GM21515 (cell line): ENCODE results near the gene MEI1.
A peak's percentile ranks its signal among the peaks of the same experiment; 100 is the strongest.

Experiments used
- ATAC-seq: cut with Tn5 transposase; IDR thresholded peaks from one replicate; pipeline ENCODE4 v1.9.1; 2021; ENCODE audit not compliant: unreplicated experiment

MEI1 gene

DNA sequence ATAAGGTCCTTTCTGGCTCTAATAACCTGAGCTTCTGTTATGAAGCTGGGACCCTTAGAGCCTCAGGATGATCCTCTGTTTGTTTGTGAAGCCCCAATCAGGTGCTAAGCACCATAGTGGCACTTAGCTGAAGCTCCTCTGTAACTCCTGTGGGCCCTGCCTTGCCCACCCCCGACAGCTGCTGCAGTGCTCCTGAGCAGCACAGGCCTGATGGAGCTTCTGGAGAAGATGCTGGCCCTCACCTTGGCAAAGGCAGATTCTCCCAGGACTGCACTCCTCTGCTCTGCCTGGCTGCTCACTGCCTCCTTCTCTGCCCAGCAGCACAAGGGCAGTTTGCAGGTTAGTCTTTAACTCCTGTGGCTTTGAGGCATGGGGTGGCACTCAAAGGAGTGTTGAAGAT, 82.2 kb downstream of the MEI1 start:
- peak; percentile 21 for ATAC-seq

DNA sequence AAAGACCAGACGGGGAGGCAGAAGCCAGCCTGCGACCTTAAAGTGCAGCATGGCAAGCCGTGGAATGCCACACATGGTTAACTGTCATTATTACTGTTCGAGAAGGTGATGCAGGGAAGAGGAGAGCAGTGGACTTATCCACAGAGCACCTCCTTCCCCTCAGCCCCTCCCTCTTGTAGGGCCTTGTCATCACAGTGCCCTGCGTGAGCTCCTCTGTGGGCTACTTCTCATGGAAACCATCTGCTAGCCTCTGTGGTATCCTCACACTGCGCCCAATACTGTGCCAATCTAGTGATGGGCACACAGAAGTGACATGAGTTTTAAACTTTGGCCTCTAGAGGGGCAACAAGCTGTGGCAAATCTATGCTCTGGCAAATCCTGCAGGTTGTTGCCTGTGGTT, 83.0 kb downstream of the MEI1 start:
- ATAC-seq: no peak

DNA sequence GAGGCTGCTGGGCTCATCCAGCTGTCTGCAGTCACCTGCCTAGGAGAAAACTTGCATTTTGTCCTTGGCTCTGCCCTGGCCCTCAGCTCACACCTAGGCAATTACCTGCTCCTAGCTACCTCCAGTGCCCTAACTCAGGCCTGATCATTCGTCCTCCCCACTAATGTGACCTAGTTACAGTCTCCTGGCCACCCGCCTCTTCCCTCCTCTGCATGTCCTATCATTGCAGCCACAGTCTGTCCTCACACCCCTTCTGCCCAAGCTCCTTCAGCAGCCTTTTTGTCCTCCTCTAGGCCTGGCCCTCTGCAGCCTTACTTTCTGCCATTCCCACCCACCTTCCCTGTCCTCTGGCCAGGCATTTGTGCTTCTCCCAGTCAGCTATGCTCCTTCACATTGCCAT, 83.4 kb downstream of the MEI1 start:
- ATAC-seq: no peak

DNA sequence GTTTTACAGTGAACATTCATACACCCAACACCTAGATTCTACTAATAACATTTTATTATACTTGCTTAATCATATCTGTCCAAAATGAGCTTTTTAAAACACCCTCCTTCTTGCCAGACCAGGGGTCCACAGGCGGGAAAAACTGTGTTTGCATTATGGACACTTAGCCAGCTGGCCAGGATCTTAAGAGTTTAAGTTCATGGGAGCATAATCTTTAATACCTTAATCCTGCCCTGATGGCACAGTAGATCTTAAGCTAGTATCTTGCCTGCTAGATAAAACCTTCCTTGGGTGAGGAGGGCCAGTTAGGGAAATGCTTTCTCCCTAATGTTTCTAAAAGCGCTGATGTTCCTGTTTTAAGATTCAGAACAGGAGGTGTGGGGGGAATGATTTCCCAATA, 88.0 kb downstream of the MEI1 start:
- no peak for ATAC-seq

DNA sequence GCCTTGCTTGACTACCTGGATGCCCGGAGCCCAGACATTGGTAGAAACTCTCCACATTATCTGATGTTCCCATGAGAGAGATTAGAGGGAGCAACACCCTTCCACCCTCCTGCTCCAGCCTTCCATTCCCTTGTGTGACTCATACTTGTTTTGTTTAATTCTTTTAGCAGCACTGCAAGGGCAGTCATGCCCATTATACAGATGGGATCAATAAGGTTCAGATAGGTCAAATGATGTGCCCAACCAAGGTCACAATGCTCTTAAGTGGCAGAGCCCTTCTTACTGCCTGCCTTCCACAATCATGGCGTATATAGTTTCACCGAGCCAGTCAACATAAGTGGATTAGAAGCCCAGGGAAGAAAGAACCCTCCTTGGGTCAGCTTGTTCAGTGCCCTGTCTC, 94.6 kb downstream of the MEI1 start:
- no peak for ATAC-seq

DNA sequence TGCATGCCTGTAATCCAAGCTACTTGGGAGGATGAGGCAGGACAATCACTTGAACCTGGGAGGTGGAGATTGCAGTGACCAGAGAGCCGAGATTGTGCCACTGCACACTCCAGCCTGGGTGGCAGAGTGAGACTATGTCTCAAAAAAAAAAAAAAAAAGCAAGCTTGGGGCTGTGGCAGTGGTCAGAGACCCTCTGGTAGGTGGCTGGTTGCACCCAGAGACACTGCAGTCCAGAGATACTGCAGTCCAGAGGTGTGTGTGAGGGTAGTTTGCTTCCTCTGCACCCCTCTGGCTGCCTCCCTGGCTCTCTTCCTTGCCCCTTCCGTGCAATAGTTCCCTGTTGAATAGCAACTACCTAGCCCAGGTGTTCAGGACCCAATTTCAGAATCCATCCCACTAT, 99.4 kb downstream of the MEI1 start:
- ATAC-seq: no peak

DNA sequence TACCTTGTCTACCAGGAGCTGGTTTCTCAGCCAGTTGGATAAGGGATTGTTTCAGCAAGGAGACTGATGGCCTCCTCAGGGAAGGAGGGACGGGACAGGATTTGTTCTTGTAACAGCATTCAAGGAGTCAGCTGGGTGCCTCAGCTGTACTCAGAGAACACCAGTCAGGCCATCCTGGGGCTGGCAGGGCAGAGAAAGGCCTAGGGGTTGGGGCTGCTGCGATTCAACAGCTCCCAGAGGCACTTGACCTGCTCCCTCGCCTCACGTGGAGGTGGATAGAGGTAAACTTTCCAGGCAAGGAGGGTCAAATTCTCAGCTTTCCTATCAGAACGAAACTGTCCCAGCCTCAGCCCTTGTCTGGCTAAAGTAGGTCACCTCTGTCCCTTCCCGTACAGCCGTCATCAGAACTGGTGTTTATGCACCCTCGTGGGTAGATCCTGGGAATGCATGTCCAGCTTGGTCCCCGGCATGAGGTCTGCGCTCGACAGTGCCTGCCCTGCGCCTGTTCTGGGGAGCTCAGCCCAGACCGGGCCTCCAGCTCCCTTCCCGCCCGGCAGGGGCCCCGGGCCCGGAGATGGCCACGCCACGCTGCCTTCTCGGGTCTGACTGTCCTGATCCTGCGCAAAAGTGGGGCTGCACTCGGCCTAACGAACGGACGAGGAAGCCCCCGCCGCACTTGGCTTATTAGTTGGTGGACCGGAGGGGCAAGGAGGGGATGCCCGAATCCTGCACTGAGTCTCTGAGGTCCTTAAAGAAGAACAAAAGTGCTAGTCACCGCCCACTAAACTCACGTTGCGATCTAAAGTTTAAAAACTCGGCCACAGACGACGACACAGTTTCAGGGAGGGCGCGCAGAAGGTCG, 100.4 kb downstream of the MEI1 start:
- peak; percentile 21 for ATAC-seq

DNA sequence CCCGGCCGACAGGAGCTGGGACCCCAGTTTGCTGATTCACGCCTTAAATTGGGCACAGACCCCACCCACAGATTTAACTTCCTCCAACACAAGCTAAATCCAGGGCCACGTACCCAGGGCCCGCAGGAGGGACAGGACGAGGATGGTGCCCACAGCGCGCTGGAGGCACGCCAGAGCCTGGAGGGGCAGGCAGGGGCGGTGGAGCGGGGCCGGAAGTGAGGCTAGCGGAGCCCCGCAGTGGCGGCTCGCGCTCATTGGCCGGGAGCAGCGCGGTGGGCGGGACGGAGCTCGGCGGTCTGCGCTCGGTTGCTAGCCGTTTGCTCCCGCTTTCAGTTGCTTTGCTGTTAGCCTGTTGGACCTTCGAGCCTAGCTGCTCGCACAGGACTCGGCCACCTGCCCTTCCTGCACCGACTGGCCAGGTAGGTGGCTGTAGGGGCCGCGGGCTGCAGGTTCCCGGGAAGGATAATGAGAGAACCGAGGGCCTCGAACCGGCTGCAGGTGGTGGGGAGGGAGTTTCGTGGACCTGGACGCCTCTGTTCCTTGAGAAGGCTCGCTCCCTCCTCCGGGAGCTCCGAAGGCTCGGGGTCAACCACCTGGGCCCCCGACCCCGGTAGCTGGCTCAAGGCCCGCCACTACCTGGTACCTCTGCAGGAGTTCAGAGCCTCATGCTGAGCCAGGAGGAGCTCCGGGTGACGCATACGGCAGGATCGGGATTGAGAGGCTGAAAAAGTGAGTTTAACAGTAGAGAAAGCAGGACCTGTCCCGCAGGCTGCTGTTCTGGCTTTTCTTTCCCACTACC, 101.2 kb downstream of the MEI1 start, which contains the start of gene CCDC134:
Gene CCDC134 (plus strand): TSS at position 332 of the 799 bp plus-strand sequence. CDS start 8,212 bp downstream, outside the sequence.
- peak; percentile 76 for ATAC-seq

DNA sequence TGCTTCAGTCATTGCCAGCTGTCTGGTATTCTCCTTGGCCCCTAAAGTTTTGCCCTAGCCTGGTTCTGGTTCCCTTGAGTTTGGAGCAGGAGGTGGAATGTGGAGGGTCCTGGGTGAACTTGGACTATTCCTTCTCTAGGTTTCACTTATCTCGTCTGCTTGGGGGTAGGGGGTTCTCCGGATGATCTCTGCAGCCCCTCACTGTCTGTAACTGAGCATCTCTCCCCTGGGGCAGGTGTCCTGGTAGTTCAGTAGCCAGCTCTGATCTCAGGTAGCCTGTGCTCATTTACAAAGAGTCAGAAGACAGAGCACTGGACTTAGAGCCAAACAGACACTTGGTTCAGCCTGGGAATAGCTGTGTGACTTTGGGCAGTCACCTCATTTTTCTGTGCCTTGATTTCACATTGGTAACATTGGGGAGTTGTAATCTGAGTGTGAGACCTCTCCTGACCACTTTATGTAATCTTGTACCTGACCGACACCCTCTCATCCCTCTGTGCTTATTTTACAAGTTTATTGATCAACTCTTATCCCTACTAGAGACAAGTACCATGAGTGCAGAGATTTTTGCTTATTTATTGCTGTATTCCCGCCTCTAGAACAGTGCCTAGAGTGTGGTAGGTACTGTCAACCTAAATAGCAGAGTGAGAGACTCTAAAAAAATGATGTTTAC, 102.0 kb downstream of the MEI1 start:
- no peak for ATAC-seq

DNA sequence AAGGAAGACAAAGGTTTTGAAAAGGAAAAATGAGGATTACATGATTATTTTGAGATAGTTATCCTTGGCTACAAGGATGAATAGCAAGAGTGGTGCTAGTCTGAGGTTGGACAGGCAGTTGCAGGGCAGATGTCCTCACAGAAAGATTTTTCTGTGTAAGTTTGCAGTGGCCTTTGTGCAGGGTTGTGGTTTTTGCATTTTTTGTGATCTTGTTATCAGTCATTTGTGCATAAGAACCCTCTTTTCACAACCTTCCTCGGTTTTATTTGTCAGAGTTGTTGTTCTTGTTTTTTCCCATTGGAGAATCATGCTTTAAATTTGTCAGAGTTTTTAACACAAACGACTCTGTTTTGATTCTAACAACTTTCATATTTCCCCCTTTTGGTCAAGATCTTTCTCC, 102.6 kb downstream of the MEI1 start:
- no peak for ATAC-seq

DNA sequence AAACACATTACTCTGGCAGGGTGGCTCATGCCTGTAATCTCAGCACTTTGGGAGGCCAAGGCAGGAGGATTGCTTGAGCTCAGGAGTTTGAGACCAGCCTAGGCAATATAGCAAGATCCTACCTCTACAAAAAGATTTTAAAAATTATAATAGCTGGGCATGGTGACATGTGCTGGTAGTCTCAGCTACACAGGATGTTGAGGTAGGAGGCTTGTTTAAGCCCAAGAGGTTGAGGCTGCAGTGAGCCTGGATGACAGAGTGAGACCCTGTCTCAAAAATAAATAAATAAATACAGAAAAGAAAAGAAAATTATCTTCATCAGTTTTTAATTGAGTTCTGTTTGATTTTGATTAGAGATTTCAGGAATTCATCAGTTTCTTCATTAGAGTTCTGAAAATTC, 106.3 kb downstream of the MEI1 start:
- ATAC-seq: no peak

DNA sequence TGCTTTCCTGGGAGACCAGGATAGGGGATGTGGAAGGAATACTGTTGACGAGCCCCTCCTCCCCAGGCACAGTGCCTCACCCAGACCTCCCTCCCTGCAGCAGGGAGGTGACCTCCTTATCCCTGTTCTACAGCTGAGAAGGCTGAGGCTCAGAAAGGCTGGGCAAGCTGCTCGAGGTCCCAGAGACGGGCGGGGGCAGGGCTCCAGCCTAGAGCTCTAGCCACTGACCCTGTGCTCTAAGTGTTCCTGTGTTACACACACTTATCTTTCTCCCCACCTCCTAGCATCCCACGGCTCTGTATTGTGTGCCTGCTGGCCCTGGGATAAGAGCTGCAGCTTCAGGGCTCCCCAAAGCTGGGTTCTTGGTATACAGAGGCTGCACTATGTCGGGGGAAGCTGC, 109.1 kb downstream of the MEI1 start:
- ATAC-seq: no peak

DNA sequence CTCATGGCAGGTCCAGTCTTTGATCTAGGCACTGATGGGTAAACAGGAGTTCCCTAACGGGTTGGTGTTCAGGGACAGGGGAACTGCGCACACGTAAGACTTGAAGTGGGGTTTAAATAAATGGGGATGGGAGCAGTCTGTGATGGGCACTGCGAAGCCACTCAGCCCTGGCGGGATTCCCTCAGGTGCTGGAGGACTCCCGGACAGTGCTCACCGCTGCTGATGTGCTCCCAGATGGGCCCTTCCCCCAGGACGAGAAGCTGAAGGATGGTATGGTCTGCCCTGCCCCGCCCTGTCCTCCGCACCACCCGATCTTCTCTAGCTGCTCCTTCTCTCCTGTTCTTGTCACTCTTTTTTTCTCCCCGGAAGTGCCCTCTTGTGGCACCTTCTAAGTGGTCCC, 110.7 kb downstream of the MEI1 start:
- no peak for ATAC-seq

DNA sequence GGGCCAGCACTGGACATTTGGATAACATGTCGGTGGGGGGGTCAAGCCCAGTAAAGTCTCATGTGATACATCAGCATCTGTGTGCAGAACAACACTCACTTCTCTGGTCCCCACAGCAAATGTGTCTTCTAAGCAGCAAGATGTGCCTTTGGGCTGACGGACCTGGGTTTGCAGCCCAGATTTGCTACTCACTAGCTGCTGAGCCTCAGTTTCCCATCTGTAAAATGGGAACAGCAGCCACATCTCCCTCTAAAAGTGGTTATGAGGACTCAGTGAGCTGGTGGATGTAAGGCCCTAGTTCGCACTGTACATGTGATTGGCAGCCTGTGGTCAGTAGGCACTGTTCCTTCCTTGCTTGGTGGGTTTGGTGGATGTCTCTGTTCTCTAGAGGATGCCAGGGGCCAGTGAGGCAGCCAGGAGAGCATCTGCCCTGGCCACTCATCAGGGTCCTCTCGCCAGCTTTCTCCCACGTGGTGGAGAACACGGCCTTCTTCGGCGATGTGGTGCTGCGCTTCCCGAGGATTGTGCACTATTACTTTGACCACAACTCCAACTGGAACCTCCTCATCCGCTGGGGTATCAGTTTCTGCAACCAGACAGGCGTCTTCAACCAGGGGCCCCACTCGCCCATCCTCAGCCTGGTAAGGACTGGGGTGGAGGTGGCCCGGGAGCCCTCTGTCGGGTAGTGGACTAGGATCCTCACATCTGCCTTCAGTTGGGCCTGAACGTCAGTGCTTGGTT, 113.7 kb downstream of the MEI1 start:
- no peak for ATAC-seq

DNA sequence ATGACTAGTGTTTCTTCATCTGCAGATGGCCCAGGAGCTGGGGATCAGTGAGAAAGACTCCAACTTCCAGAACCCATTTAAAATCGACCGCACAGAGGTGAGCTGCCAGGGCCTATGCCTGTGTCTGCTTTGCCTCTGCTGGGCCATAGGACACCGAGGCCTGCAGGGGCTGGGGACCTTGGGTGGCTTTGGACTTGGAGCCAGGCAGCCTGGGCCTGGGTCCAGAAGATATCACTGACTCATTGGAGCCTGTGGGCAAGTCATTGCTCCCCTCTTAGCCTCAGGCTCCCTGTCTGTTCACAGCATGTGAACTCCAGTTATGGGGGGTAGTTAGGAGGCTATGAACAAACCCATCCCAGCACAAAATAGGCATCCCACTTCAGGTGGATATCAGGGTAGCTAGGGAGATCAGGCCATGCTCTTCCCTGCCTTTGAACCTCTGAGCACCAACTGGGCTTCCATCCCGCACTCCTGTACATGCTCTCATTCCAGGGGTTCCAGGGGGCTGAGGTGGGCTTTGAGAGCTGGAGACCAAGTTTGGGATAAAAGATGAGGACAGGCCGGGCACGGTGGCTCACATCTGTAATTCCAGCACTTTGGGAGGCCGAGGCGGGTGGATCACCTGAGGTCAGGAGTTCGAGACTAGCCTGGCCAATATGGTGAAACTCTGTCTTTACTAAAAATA, 114.6 kb downstream of the MEI1 start:
- ATAC-seq: no peak

DNA sequence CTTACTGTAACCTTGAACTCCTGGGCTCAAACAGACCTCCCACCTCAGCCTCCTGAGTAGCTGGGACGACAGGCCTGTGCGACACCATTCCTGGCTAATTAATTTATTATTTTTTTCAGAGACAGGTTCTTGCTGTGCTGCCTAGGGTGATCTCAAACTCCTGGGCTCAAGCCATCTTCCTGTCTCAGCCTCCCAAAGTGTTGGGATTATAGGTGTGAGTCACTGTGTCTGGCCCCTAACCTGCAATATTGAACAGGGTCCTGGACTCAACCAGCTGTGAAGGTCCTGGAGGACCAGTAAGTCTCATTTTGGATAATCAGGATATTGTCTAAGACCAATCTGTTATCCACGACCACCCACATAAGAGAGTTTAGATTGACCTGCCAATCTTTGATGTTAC, 116.4 kb downstream of the MEI1 start:
- ATAC-seq: no peak

DNA sequence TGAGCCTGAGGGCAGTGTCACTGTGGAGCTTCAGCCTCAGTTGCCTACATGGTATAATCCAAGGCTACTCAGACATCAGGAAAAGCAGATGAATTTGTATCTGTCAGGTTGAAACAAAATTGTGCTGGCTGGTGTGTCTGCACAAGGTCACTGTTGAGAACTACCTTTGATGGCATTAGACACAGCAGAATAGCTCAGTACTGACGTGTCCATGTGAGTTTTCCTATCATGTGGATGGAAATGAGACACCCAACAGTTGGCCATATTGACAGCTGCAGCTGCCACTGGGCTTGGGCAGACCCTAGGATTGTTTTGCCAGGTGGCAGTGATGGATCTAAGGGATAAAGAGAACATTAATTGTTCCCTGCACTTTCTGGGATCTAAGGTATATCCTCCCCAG, 116.9 kb downstream of the MEI1 start:
- ATAC-seq: no peak

DNA sequence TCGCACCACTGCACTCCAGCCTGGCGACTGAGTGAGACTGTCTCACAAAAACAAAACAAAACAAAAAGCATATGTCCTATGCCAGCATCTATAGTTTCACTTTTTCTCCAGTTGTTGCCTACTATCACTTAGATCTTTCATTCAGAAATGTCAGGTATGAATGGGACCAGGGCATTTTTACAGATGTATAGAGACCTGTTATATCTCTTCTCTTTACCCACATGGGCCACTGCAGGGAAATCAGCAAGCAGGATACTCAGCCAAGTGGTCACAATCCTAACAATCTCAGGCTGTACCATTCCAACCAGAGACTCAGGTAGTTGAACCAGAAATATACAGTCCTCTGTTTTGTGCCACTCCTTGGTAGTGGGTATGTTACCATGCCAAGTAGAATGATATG, 117.6 kb downstream of the MEI1 start:
- ATAC-seq: no peak

DNA sequence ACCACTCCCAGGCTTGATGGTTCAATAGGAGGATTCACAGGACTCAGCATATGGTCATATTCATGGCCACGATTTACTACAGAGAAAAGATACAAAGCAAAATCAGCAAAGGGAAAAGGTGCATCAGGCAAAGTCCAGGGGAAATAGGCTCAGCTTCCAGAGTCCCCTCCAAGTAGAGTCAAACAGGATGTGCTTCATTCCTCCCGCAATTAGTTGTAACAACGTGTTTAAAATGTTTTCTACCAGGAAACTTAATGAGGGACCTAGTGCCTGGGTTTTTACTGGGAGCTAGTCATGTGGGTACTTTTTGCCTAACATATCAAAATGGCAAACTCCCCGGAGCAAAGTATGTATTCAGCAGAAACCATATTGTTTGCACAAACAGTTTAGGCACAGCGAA, 118.7 kb downstream of the MEI1 start:
- no peak for ATAC-seq

DNA sequence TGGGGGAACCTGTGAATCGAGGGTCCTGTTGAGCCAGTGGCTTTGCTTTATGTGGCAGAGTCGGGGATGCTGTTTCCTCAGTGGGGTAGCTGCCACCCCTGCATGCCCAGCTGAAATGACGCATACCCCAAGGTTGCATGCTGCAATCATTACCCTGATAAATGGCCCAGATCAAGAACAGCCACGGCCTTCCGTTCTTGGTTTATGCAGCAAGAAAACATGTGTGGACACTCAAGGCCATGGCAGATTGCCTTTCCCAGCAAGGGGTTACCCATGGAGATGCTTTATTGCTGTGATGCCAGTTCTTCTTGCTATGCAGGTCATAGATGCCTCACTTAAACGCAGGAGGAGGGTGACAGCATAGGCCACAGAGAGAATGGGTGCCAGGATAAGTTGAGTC, 119.3 kb downstream of the MEI1 start:
- no peak for ATAC-seq
